Measurements from ENCODE around the gene SAA4. TPM values are rescaled to one million over a fixed set of nuclear protein-coding genes. Genes with fewer than 3 reads are reported as not detected.

Gene SAA4
- polyA plus RNA-seq, 1 donor (not counting 4 experiments of a cell fraction or from before 2014, with no cell fraction given) = not detected

DNA sequence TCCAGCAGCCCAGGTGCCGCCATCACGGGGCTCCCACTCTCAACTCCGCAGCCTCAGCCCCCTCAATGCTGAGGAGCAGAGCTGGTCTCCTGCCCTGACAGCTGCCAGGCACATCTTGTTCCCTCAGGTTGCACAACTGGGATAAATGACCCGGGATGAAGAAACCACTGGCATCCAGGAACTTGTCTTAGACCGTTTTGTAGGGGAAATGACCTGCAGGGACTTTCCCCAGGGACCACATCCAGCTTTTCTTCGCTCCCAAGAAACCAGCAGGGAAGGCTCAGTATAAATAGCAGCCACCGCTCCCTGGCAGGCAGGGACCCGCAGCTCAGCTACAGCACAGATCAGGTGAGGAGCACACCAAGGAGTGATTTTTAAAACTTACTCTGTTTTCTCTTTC is 29.3 kb upstream of the SAA4 start, which contains the start of gene SAA1:
Gene SAA1, plus strand, starts transcription at position 316 of the 400 bp plus-strand sequence. CDS start 624 bp downstream, outside the sequence.
- Histone ChIP-seq H3K4me2 (ENCODE audit: control insufficient read depth, extremely low read depth, insufficient read depth, low read depth, low read length) (no peak within 1 kb of the TSS), H4K20me1 (ENCODE audit: control insufficient read depth, extremely low read depth, insufficient read depth, low read length) (no peaks in the 10 kb centered on the region), H2AFZ (ENCODE audit: control insufficient read depth, low read length) (no peak within 1 kb of the TSS), H3K36me3 (ENCODE audit: control insufficient read depth in 2 of 2, extremely low read depth in 1 of 2, insufficient read depth in 2 of 2, low read length in 2 of 2) (no peaks in the 10 kb centered on the region), H3K9me3 (ENCODE audit: control insufficient read depth, low read depth, low read length) (no peaks in the 10 kb centered on the region), H3K9ac (ENCODE audit: control insufficient read depth, extremely low read depth, insufficient read depth, low read length) (no peak within 1 kb of the TSS), H3K9me1 (ENCODE audit: control insufficient read depth, extremely low read depth, insufficient read depth, low read length) (no peaks in the 10 kb centered on the region), H3K79me2 (ENCODE audit: control insufficient read depth, insufficient read depth, low read length) (no peaks in the 10 kb centered on the region), H3K27me3 (ENCODE audit: control insufficient read depth, extremely low read depth, insufficient read depth, low read length) (no peaks in the 10 kb centered on the region), H3K27ac (ENCODE audit: control insufficient read depth, insufficient read depth, low read length) (no peak within 1 kb of the TSS), H3K4me1 (ENCODE audit: control insufficient read depth, extremely low read depth, insufficient read depth, low read length) (peaks cover 5% of the 10 kb centered on the region), H3K4me3 (ENCODE audit: control insufficient read depth in 2 of 3, extremely low read depth in 1 of 3, insufficient read depth in 2 of 3, low read depth in 1 of 3, low read length in 3 of 3) (no peak within 1 kb of the TSS)
- DNase-seq (ENCODE audit: low read depth, low spot score) (no peak), FAIRE-seq (no peak)
- dilution Hi-C loops (cut with MboI; ENCODE audit: extremely low pct_ligation_motif_present, low sequenced_read_pairs) = no loop called here
- no peak for TF ChIP-seq EZH2 (IDR thresholded peaks at IDR 0.05; ENCODE audit: low read length)
- TF ChIP-seq, protein P1, sequence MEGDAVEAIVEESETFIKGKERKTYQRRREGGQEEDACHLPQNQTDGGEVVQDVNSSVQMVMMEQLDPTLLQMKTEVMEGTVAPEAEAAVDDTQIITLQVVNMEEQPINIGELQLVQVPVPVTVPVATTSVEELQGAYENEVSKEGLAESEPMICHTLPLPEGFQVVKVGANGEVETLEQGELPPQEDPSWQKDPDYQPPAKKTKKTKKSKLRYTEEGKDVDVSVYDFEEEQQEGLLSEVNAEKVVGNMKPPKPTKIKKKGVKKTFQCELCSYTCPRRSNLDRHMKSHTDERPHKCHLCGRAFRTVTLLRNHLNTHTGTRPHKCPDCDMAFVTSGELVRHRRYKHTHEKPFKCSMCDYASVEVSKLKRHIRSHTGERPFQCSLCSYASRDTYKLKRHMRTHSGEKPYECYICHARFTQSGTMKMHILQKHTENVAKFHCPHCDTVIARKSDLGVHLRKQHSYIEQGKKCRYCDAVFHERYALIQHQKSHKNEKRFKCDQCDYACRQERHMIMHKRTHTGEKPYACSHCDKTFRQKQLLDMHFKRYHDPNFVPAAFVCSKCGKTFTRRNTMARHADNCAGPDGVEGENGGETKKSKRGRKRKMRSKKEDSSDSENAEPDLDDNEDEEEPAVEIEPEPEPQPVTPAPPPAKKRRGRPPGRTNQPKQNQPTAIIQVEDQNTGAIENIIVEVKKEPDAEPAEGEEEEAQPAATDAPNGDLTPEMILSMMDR (optimal IDR thresholded peaks at IDR 0.05 in 1 of 3, IDR thresholded peaks at IDR 0.05 in 1 of 3, conservative IDR thresholded peaks at IDR 0.05 in 1 of 3; ENCODE audit: extremely low read depth in 1 of 3, insufficient read depth in 2 of 3, low read length in 3 of 3) = no peak

DNA sequence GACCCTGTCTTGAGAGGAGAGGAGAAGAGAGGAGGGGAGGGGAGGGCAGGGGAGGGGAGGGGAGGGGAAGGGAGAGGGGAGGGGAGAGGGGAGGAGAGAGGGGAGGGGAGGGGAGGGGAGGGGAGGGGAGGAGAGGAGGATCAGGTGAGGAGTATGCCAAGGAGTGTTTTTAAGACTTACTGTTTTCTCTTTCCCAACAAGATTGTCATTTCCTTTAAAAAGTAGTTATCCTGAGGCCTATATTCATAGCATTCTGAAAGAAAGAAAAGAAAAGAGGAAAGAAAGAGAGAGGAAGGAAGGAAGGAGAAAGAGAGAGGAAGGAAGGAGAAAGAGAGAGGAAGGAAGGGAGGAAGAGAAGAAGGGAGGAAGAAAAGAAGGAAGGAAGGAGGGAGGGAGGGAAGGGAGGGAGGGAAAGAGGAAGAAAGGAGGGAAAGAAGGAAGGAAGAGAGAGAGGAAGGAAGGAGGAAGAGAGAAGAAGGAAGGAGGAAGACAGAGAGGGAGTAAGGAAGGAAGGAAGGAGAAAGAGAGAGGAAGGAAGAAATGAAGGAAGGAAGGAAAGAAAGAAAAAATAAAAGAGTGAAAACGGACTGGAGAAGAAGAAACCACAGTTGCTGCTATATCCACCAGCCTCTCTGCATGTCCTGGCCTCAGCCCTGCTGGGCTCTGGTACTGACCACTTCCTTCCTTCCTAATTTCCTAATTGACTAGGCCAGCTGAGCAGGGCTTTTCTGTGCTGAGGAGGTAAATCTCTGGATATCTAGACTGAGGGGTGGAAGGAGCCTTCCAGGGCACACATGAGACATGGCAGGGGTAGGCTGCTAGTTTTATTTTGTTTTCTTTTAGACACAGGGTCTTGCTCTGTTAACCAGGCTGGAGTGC is 28.3 kb upstream of the SAA4 start:
- H3K4me2 ChIP-seq (ENCODE audit: control insufficient read depth, extremely low read depth, insufficient read depth, low read depth, low read length) = no peak overlapping the region
- no peaks in the 10 kb centered on the region for H3K27me3 ChIP-seq (ENCODE audit: control insufficient read depth, extremely low read depth, insufficient read depth, low read length)
- H3K9me3 ChIP-seq (ENCODE audit: control insufficient read depth, low read depth, low read length) = no peaks in the 10 kb centered on the region
- no peak for FAIRE-seq
- no peaks in the 10 kb centered on the region for H4K20me1 ChIP-seq (ENCODE audit: control insufficient read depth, extremely low read depth, insufficient read depth, low read length)
- no peak overlapping the region for H3K4me3 ChIP-seq (ENCODE audit: control insufficient read depth in 2 of 3, extremely low read depth in 1 of 3, insufficient read depth in 2 of 3, low read depth in 1 of 3, low read length in 3 of 3)
- H3K27ac ChIP-seq (ENCODE audit: control insufficient read depth, insufficient read depth, low read length) = no peak overlapping the region
- H3K79me2 ChIP-seq (ENCODE audit: control insufficient read depth, insufficient read depth, low read length) = no peaks in the 10 kb centered on the region
- H3K9ac ChIP-seq (ENCODE audit: control insufficient read depth, extremely low read depth, insufficient read depth, low read length) = no peak overlapping the region
- no peaks in the 10 kb centered on the region for H3K9me1 ChIP-seq (ENCODE audit: control insufficient read depth, extremely low read depth, insufficient read depth, low read length)
- no peaks in the 10 kb centered on the region for H3K36me3 ChIP-seq (ENCODE audit: control insufficient read depth in 2 of 2, extremely low read depth in 1 of 2, insufficient read depth in 2 of 2, low read length in 2 of 2)
- DNase-seq (ENCODE audit: low read depth, low spot score) = no peak
- no peak for TF ChIP-seq EZH2 (IDR thresholded peaks at IDR 0.05; ENCODE audit: low read length)
- TF ChIP-seq, protein P1 (optimal IDR thresholded peaks at IDR 0.05 in 1 of 3, IDR thresholded peaks at IDR 0.05 in 1 of 3, conservative IDR thresholded peaks at IDR 0.05 in 1 of 3; ENCODE audit: extremely low read depth in 1 of 3, insufficient read depth in 2 of 3, low read length in 3 of 3) = no peak
- no peak overlapping the region for H2AFZ ChIP-seq (ENCODE audit: control insufficient read depth, low read length)
- dilution Hi-C loops (cut with MboI; ENCODE audit: extremely low pct_ligation_motif_present, low sequenced_read_pairs) = no loop called here
- H3K4me1 ChIP-seq (ENCODE audit: control insufficient read depth, extremely low read depth, insufficient read depth, low read length) = peaks cover 5% of the 10 kb centered on the region
